HUES6 (cell line): ENCODE measurements around the gene NOL4L.

Experiments used
- H3K27ac ChIP-seq: 2 replicates; pipeline ENCODE4 v1.7.0; 2013; ENCODE audit warnings: low read depth, mild to moderate bottlenecking, low read length, inconsistent platforms
- H3K27me3 ChIP-seq: 2 replicates; pipeline ENCODE4 v1.6.1; 2013; ENCODE audit warnings: low read length; ENCODE audit not compliant: control insufficient read depth, insufficient read depth
- H3K36me3 ChIP-seq: 2 replicates; pipeline ENCODE4 v1.6.1; 2013; ENCODE audit warnings: low read length; ENCODE audit not compliant: control insufficient read depth, insufficient read depth
- H3K4me1 ChIP-seq: 2 replicates; pipeline ENCODE4 v1.6.1; 2013; ENCODE audit warnings: low read length; ENCODE audit not compliant: control insufficient read depth, insufficient read depth
- H3K4me3 ChIP-seq: 2 replicates; pipeline ENCODE4 v1.5.1; 2013; ENCODE audit warnings: low read depth, low read length
- H3K9ac ChIP-seq: one replicate; pipeline ENCODE4 v1.6.1; 2013; ENCODE audit warnings: mild to moderate bottlenecking, low read length
- H3K9me3 ChIP-seq: 2 replicates; pipeline ENCODE4 v1.6.1; 2013; ENCODE audit warnings: low read depth, low read length; ENCODE audit not compliant: control insufficient read depth, insufficient read depth

NOL4L gene

GRCh38 chr20:32462900-32463641 lies 122.1 kb downstream of the NOL4L start:
- Histone ChIP-seq H3K27me3 (no peaks in the 10 kb centered on the region), H3K4me1 (peaks cover 29% of the 10 kb centered on the region), H3K4me3 (no peak overlapping the region), H3K9me3 (no peaks in the 10 kb centered on the region), H3K36me3 (peaks cover 12% of the 10 kb centered on the region), H3K9ac (no peak overlapping the region), H3K27ac (0 out of 2 replicates have a peak overlapping the region, but pooled peaks have one; percentile 33)

- peaks cover 32% of the 10 kb centered on the region for H3K4me1 ChIP-seq
Measured at GRCh38 chr20:32461836-32462600, 123.1 kb downstream of the NOL4L start.

DNA sequence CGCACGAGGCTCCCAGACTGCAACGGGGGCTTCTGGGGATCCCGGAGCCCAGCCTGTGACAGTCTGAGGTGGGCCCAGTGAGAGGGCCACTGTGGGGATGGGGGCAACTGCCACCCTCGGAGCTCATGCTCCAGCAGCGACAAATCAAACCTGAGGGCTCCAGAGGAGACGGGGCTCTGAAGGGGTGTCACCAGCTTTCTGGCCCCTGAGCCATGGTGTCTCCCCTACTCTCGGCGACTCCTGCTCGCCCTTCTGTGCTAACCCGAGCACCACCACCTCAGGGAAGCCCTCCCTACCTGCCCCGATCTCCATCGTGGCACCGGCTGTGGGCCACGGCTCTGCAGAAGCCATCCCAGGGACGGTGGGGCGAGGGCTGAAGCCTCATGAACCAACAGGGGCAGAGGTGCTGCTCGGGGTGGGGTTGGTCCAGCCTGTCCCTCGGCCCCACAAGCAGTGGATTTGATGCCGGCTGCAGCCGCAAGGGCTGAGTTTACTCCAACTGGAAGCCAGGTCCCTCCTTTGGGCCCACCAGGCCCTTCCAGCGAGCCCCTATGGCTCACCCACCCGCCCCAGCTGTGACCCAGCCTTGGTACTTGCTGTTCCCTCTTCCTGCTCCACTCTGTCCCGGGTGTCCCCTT lies 124.3 kb downstream of the NOL4L start:
- H3K4me1 ChIP-seq: peaks cover 36% of the 10 kb centered on the region
- H3K4me3 ChIP-seq: no peak overlapping the region
- H3K27me3 ChIP-seq: no peaks in the 10 kb centered on the region
- H3K9me3 ChIP-seq: no peaks in the 10 kb centered on the region
- peaks cover 14% of the 10 kb centered on the region for H3K36me3 ChIP-seq
- no peak overlapping the region for H3K27ac ChIP-seq
- H3K9ac ChIP-seq: no peak overlapping the region

More at GRCh38 chr20:32461836-32462600, 123.1 kb downstream of the NOL4L start:
- Histone ChIP-seq H3K4me3 (no peak overlapping the region), H3K36me3 (peaks cover 12% of the 10 kb centered on the region), H3K9me3 (no peaks in the 10 kb centered on the region), H3K27ac (no peak overlapping the region), H3K27me3 (no peaks in the 10 kb centered on the region), H3K9ac (no peak overlapping the region)

DNA sequence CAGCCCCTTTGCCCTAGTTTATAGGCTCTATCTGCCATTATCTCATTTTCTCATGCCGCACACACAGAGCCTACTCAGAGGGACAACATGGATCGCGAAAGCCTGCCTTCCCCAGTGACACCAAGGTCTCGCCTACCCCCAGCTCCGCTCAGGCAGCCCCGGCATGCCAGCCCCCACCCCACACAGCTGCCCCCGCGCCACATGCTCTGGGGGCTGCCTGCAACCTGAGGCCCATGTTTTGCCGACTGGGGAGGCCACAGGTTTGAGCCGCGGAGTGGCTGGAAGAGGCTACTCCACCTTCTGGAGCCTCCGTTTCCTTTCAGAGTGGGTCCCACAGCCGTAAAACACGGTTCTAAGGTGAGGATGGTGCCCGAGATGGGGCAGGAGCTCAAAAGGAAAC lies 124.9 kb downstream of the NOL4L start:
- H3K4me3 ChIP-seq: no peak overlapping the region
- no peaks in the 10 kb centered on the region for H3K27me3 ChIP-seq
- no peak overlapping the region for H3K9ac ChIP-seq
- no peak overlapping the region for H3K27ac ChIP-seq
- H3K4me1 ChIP-seq: peaks cover 30% of the 10 kb centered on the region
- H3K9me3 ChIP-seq: no peaks in the 10 kb centered on the region
- H3K36me3 ChIP-seq: peaks cover 14% of the 10 kb centered on the region

DNA sequence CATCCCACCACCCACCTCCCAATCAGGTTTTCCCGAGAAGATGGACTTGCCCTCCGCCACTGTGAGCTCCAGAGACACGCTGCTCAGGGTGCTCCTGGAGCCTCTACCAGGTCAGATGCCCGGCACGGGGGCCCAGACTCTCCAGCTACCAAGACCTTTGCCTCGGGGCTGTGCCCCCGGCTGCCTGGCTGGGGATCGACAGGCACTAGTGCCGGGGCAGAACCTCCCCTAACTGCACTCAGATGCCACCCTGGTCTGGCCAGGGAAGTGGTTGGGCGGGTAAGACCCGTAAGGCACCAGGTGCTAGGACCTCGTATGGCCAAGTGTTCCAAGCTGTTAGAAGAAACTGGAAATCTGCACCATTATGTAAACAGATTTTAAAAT lies 126.3 kb downstream of the NOL4L start:
- Histone ChIP-seq H3K9ac (no peak overlapping the region), H3K27ac (no peak overlapping the region), H3K9me3 (no peaks in the 10 kb centered on the region), H3K36me3 (peaks cover 24% of the 10 kb centered on the region), H3K27me3 (no peaks in the 10 kb centered on the region), H3K4me1 (peaks cover 20% of the 10 kb centered on the region), H3K4me3 (no peak overlapping the region)

- peaks cover 17% of the 10 kb centered on the region for H3K4me1 ChIP-seq
- no peaks in the 10 kb centered on the region for H3K9me3 ChIP-seq
- peaks cover 29% of the 10 kb centered on the region for H3K36me3 ChIP-seq
- H3K27me3 ChIP-seq: no peaks in the 10 kb centered on the region
- peak overlapping the region; percentile 9 for H3K9ac ChIP-seq
- H3K27ac ChIP-seq: 0 out of 2 replicates have a peak overlapping the region, but pooled peaks have one; percentile 9
- peak overlapping the region; percentile 70 for H3K4me3 ChIP-seq
Measured at GRCh38 chr20:32458061-32458836, 126.9 kb downstream of the NOL4L start.

DNA sequence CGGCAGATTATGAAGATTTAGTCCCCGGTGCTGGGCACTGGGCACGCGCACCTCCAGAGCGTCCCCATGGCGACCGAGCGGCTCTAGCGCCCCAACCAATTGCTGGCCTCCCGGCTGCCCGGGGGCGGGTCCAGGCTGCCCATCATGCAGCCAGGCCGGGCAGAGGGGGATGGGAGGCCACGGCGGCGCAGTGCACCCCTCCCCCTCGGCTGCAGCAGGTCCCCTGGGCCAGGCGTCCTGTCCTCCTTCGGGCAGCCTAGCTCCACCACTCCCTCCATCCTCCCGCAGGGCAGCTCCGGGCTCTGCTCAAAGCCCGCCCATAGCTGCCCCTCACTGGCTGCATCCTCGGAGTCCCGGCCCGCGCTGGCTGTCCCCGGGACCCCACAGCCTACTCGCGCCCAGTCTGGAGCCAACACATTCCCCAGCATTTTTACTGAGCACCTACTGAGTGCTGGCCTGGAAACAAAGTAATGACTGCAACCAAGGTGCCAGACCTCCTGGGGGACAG lies 127.6 kb downstream of the NOL4L start:
- H3K4me3 ChIP-seq: peak overlapping the region; percentile 70
- H3K36me3 ChIP-seq: peaks cover 37% of the 10 kb centered on the region
- no peaks in the 10 kb centered on the region for H3K27me3 ChIP-seq
- H3K9ac ChIP-seq: peak overlapping the region; percentile 76
- peaks cover 17% of the 10 kb centered on the region for H3K4me1 ChIP-seq
- peak overlapping the region; percentile 74; the same call in 1 of the 2 replicates for H3K27ac ChIP-seq
- H3K9me3 ChIP-seq: no peaks in the 10 kb centered on the region

- H3K4me1 ChIP-seq: peaks cover 17% of the 10 kb centered on the region
- H3K4me3 ChIP-seq: peak overlapping the region; percentile 70
- peak overlapping the region; percentile 74; the same call in 1 of the 2 replicates for H3K27ac ChIP-seq
- H3K36me3 ChIP-seq: peaks cover 42% of the 10 kb centered on the region
- H3K27me3 ChIP-seq: no peaks in the 10 kb centered on the region
- H3K9me3 ChIP-seq: no peaks in the 10 kb centered on the region
- peak overlapping the region; percentile 76 for H3K9ac ChIP-seq
Measured at GRCh38 chr20:32456869-32457478, 128.2 kb downstream of the NOL4L start.

DNA sequence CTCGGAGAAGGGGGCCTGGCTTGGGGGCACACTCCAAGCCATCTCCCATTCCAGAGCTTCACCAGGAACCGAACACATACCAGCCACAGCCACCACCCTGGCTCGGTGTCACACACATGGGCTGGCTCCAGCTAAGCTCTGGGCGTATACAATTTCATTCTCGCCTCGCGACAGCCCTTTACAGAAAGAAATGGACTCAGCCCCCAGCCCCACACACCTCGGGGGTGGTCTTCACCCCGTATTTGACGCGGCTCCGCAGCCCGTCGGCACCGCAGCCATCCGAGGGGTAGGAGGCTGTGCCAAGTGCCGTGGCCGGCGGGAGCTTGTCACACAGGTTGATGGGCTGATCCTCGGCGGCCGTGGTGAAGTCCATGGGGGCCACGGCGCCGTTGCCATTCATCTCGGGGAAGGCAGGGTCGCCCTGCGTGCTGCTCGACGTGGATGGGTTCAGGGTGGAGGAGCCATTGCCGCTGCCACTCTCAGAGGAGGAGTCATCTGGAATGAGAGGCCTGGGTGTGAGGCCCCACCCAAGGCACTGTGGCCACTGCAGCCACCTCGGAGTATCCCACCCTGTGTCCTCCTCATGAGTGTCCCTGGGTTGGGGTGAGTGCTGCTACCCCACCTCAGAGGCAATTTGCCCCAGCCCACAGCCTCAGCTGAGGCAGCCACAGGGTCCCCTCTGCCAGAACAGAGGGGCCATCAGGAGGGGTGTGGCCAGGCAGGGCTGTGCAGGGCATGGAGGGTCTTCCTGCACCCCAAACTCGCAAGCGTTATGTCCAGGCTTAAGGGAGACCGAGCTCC lies 129.0 kb downstream of the NOL4L start:
- H3K36me3 ChIP-seq: peaks cover 51% of the 10 kb centered on the region
- peaks cover 17% of the 10 kb centered on the region for H3K4me1 ChIP-seq

More for the DNA sequence above, 129.0 kb downstream of the NOL4L start:
- Histone ChIP-seq H3K27me3 (no peaks in the 10 kb centered on the region), H3K9me3 (no peaks in the 10 kb centered on the region), H3K27ac (peak overlapping the region; percentile 74; the same call in 1 of the 2 replicates), H3K4me3 (no peak overlapping the region), H3K9ac (no peak overlapping the region)
